SK-N-SH treated with all-trans-retinoic acid at 6 μM for 48 hours (cell line): ENCODE data around the gene ZC3H15.

Experiments used
- CREB5 ChIP-seq: fragments of 250-450 bp; sonication (Bioruptor Pico); IDR thresholded peaks from 2 replicates; pipeline ENCODE4 v1.5.1; 2020; ENCODE audit warnings: low read depth, mild to moderate bottlenecking, moderate library complexity
- OSR1 ChIP-seq: fragments of 250-450 bp; sonication (Bioruptor Pico); IDR thresholded peaks from 2 replicates; pipeline ENCODE4 v1.8.0; 2022; ENCODE audit warnings: moderate library complexity, mild to moderate bottlenecking, inconsistent platforms
- PPARA ChIP-seq: fragments of 250-450 bp; sonication (Bioruptor Pico); IDR thresholded peaks from 2 replicates; pipeline ENCODE4 v1.5.0; 2020; ENCODE audit warnings: mild to moderate bottlenecking, borderline replicate concordance
- RARB ChIP-seq: fragments of 250-450 bp; sonication (Bioruptor Pico); IDR thresholded peaks from 2 replicates; pipeline ENCODE4 v1.8.0; 2021; ENCODE audit warnings: mild to moderate bottlenecking, moderate library complexity
- TCF4 ChIP-seq: fragments of 250-450 bp; sonication (Bioruptor Pico); IDR thresholded peaks from 2 replicates; pipeline ENCODE4 v1.8.0; 2021; ENCODE audit warnings: mild to moderate bottlenecking, moderate library complexity, borderline replicate concordance
- TOX ChIP-seq: fragments of 250-450 bp; sonication (Bioruptor Pico); IDR thresholded peaks from 2 replicates; pipeline ENCODE4 v1.8.0; 2021; ENCODE audit warnings: mild to moderate bottlenecking, moderate library complexity, borderline replicate concordance
- ZFP3 ChIP-seq: fragments of 250-450 bp; sonication (Bioruptor Pico); IDR thresholded peaks from 2 replicates; pipeline ENCODE4 v1.5.0; 2020; ENCODE audit warnings: mild to moderate bottlenecking, moderate library complexity
- ZNF70 ChIP-seq: fragments of 450-650 bp; formaldehyde crosslinking; IDR thresholded peaks from 2 replicates; pipeline ENCODE4 v1.5.0; 2020; ENCODE audit warnings: mild to moderate bottlenecking, moderate library complexity

DNA sequence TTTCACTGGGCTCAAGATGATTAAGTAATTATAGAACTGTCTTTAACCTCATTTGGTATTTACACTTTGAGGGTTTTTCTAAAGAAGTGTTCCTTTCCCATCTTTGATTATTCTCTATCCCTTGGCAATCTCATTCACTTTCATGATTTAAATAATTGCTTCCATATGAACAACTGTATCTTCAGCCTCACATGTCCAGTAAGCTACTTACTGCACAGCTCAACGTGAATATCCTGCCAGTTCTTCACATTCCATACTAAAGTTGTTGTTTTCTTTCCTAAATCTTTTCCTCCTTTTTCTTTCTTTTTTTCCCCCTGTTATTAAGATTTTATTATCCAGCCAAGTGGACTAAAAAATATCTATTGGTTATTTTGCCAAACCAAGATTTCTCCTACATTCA is 37.7 kb downstream of the ZC3H15 start:
- no peak for TF ChIP-seq RARB (CRISPR knock-in tag)
- TF ChIP-seq TCF4 (CRISPR knock-in tag) = peak; percentile 23; the same call in 1 of the 2 replicates
- no peak for TF ChIP-seq PPARA (CRISPR knock-in tag)
- TF ChIP-seq TOX (CRISPR knock-in tag) = no peak
- TF ChIP-seq OSR1 = no peak
- TF ChIP-seq ZFP3 = no peak
- TF ChIP-seq CREB5 (CRISPR knock-in tag) = no peak
- TF ChIP-seq ZNF70 (CRISPR knock-in tag) = no peak
